Measurements from ENCODE around the gene CTIF.

The CTIF gene

DNA sequence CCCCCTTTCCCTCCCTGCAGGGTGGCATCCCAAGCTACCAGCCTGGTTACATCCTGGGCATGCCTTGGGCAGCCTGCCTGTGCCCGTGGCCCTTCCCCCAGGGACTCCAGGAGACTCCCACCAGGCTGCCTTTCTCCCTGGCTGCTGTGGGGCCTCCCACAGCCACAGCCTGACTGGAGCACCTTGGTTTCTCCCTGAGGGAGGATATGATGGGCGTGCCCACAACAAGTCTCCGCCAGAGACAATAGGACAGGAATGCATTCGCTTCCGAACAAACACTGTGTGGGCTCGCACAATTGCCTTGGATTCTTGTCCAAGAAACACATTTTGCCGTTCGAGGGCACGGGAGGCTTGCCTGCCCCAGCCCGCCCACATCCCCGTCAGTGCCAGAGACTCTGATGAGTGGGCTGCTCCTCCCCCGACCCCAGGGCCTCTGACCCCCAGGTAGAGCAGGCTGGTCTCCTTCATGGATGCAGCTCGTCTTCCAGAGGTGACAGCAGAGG, 309.9 kb downstream of the CTIF start:
- Histone ChIP-seq H2AFZ (ENCODE audit: low read length) (no peak overlapping the region), H3K4me1 (ENCODE audit: low read length) (peaks cover 6% of the 10 kb centered on the region; the same call in 1 of the 2 replicates), H3F3A (ENCODE audit: insufficient read depth, low read length) (no peaks in the 10 kb centered on the region), H3K27me3 (replicated peaks; ENCODE audit: insufficient read depth, low read length) (no peaks in the 10 kb centered on the region), H3K36me3 (replicated peaks; ENCODE audit: insufficient read depth, low read length) (no peaks in the 10 kb centered on the region), H3K9me3 (replicated peaks; ENCODE audit: insufficient read depth, low read length) (no peaks in the 10 kb centered on the region), H3K9ac (ENCODE audit: low read length) (no peak overlapping the region), H3K4me3 (ENCODE audit: low read length) (no peak overlapping the region), H3K4me2 (ENCODE audit: low read depth, low read length) (no peak overlapping the region), H3K79me2 (ENCODE audit: low read length) (no peaks in the 10 kb centered on the region), H3K9me2 (replicated peaks; ENCODE audit: insufficient read depth, low read length) (no peaks in the 10 kb centered on the region), H4K20me1 (ENCODE audit: insufficient read depth, low read length) (no peaks in the 10 kb centered on the region), H3K27ac (ENCODE audit: low read length) (no peak overlapping the region)
- no peak for TF ChIP-seq EZH2 (optimal IDR thresholded peaks at IDR 0.05; ENCODE audit: low read depth, low read length)
- TF ChIP-seq, protein P1, sequence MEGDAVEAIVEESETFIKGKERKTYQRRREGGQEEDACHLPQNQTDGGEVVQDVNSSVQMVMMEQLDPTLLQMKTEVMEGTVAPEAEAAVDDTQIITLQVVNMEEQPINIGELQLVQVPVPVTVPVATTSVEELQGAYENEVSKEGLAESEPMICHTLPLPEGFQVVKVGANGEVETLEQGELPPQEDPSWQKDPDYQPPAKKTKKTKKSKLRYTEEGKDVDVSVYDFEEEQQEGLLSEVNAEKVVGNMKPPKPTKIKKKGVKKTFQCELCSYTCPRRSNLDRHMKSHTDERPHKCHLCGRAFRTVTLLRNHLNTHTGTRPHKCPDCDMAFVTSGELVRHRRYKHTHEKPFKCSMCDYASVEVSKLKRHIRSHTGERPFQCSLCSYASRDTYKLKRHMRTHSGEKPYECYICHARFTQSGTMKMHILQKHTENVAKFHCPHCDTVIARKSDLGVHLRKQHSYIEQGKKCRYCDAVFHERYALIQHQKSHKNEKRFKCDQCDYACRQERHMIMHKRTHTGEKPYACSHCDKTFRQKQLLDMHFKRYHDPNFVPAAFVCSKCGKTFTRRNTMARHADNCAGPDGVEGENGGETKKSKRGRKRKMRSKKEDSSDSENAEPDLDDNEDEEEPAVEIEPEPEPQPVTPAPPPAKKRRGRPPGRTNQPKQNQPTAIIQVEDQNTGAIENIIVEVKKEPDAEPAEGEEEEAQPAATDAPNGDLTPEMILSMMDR (IDR thresholded peaks at IDR 0.05; ENCODE audit: low read length) = no peak
- TF ChIP-seq EZH2phosphoT487 (IDR thresholded peaks at IDR 0.05; ENCODE audit: low read length) = no peak
- no peak for DNase-seq

DNA sequence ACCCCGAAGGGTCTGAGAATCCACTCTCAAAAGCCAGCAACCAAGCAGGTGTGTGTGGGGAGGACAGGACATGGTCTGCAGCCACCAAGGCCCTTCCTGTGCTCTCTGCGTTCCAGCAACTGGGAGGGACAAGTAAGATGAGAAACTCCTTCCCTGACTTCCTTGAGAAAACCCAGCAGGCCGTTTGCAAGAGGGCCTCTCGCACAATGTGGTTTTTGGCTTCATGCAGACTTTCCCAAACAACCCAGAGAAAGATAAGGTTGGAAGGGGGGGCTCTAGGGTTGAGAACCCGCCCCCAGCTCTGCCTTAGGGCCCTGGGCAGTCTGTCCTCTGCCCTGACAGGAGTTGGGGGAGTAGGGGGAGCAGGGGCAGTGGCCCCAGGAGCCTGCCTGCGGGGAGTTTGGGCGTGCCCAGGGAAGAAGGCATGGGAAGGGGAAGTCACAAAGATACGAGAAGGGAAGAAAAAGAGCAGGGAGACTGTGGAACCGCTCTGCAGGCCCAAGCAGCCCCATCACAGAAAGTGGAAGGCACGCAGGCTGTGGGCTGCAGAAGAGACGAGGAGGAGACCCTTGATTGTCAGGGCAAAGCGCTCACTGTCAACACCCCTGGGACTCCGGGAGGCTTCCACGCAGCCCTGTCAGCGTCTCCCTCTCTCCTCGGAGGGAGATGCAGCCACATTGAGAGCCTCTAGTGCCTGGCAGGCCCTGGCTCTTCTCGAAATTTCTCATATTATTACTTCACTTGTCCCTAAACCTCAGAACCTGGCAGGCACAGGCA, 312.2 kb downstream of the CTIF start:
- no peak overlapping the region for H3K27ac ChIP-seq (ENCODE audit: low read length)
- no peaks in the 10 kb centered on the region for H3F3A ChIP-seq (ENCODE audit: insufficient read depth, low read length)
- peaks cover 15% of the 10 kb centered on the region for H3K4me1 ChIP-seq (ENCODE audit: low read length)
- no peak overlapping the region for H2AFZ ChIP-seq (ENCODE audit: low read length)
- no peak for DNase-seq
- no peaks in the 10 kb centered on the region for H3K79me2 ChIP-seq (ENCODE audit: low read length)
- H3K27me3 ChIP-seq (replicated peaks; ENCODE audit: insufficient read depth, low read length) = no peaks in the 10 kb centered on the region
- H3K9me2 ChIP-seq (replicated peaks; ENCODE audit: insufficient read depth, low read length) = no peaks in the 10 kb centered on the region
- H3K4me3 ChIP-seq (ENCODE audit: low read length) = no peak overlapping the region
- H3K4me2 ChIP-seq (ENCODE audit: low read depth, low read length) = no peak overlapping the region
- no peaks in the 10 kb centered on the region for H4K20me1 ChIP-seq (ENCODE audit: insufficient read depth, low read length)
- H3K9ac ChIP-seq (ENCODE audit: low read length) = no peak overlapping the region
- no peaks in the 10 kb centered on the region for H3K9me3 ChIP-seq (replicated peaks; ENCODE audit: insufficient read depth, low read length)
- TF ChIP-seq, protein P1 (IDR thresholded peaks at IDR 0.05; ENCODE audit: low read length) = no peak
- no peak for TF ChIP-seq EZH2 (optimal IDR thresholded peaks at IDR 0.05; ENCODE audit: low read depth, low read length)
- TF ChIP-seq EZH2phosphoT487 (IDR thresholded peaks at IDR 0.05; ENCODE audit: low read length) = no peak
- no peaks in the 10 kb centered on the region for H3K36me3 ChIP-seq (replicated peaks; ENCODE audit: insufficient read depth, low read length)

DNA sequence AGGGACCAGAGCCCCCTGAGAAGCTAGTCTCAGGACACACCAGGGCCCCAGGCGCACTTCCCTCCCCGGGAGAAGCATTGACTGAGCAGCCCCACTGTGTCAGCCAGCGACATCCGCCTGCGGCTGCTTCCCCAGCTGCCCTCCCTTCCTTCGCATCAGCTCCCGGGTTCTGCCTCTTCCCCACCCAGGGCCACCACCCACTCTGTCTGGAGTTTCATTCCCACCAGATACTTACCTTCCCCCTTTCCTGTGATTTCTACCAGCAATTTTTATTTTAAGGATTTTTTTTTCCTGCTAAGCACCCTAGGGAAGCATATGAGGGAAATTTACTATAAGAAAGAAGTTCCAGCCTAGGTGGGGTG, 312.7 kb downstream of the CTIF start:
- no peaks in the 10 kb centered on the region for H3K79me2 ChIP-seq (ENCODE audit: low read length)
- H2AFZ ChIP-seq (ENCODE audit: low read length) = no peak overlapping the region
- H3K36me3 ChIP-seq (replicated peaks; ENCODE audit: insufficient read depth, low read length) = no peaks in the 10 kb centered on the region
- no peak overlapping the region for H3K4me2 ChIP-seq (ENCODE audit: low read depth, low read length)
- TF ChIP-seq EZH2phosphoT487 (IDR thresholded peaks at IDR 0.05; ENCODE audit: low read length) = no peak
- TF ChIP-seq EZH2 (optimal IDR thresholded peaks at IDR 0.05; ENCODE audit: low read depth, low read length) = no peak
- TF ChIP-seq, protein P1 (IDR thresholded peaks at IDR 0.05; ENCODE audit: low read length) = no peak
- no peak for DNase-seq
- H3K4me3 ChIP-seq (ENCODE audit: low read length) = no peak overlapping the region
- no peaks in the 10 kb centered on the region for H4K20me1 ChIP-seq (ENCODE audit: insufficient read depth, low read length)
- H3K27me3 ChIP-seq (replicated peaks; ENCODE audit: insufficient read depth, low read length) = no peaks in the 10 kb centered on the region
- H3K9me2 ChIP-seq (replicated peaks; ENCODE audit: insufficient read depth, low read length) = no peaks in the 10 kb centered on the region
- H3K9me3 ChIP-seq (replicated peaks; ENCODE audit: insufficient read depth, low read length) = no peaks in the 10 kb centered on the region
- H3F3A ChIP-seq (ENCODE audit: insufficient read depth, low read length) = no peaks in the 10 kb centered on the region
- peaks cover 21% of the 10 kb centered on the region for H3K4me1 ChIP-seq (ENCODE audit: low read length)
- no peak overlapping the region for H3K9ac ChIP-seq (ENCODE audit: low read length)
- H3K27ac ChIP-seq (ENCODE audit: low read length) = no peak overlapping the region

Data from MM.1S (cell line).